IMR-90 (cell line): ENCODE measurements around the gene CACNA2D4. TPM values are rescaled to one million over a fixed set of nuclear protein-coding genes. Genes with fewer than 3 reads are reported as not detected.
A peak's percentile ranks its signal among the peaks of the same experiment; 100 is the strongest.

Experiments used
- ATAC-seq: fragments of 200-7000 bp; cut with Tn5 transposase; 2 replicates; pipeline ENCODE4 v1.9.1; 2020; ENCODE audit warnings: low read depth, mild to moderate bottlenecking, moderate library complexity
- BruUV-seq: library from RNA; stranded (reverse); fragments of 400-500 nt; replicated peaks from 2 replicates; lab custom pipeline; 2021; lab: Mats Ljungman, UMichigan
- CTCF ChIA-PET: fragments of 300-600 bp; formaldehyde crosslinking; extraction: SDS; loops from one replicate; lab custom pipeline; 2021; ENCODE audit warnings: antibody characterized with exemption; lab: Yijun Ruan, JAX
- POLR2A ChIA-PET: fragments of 300-600 bp; sonication (Branson Sonifier 250); formaldehyde crosslinking; loops from one replicate; lab custom pipeline; 2022; ENCODE audit warnings: antibody characterized with exemption; ENCODE audit not compliant: unreplicated experiment; lab: Charles Lee
- DNase-seq: peaks from one replicate; pipeline ENCODE4 v3.0.0; 2013
- H2AFZ ChIP-seq: replicated peaks from 2 replicates; pipeline ENCODE3; 2013; ENCODE audit warnings: low read length, mild to moderate bottlenecking; ENCODE audit not compliant: poor library complexity
- H2AK5ac ChIP-seq: 2 replicates; pipeline ENCODE4 v1.6.1; 2013; ENCODE audit warnings: low read depth, low read length, inconsistent platforms
- H2AK9ac ChIP-seq: replicated peaks from 2 replicates; pipeline ENCODE3; 2013; ENCODE audit warnings: mild to moderate bottlenecking, low read depth, low read length, moderate library complexity; ENCODE audit not compliant: poor library complexity
- H2BK120ac ChIP-seq: 2 replicates; pipeline ENCODE4 v1.6.1; 2013; ENCODE audit warnings: low read depth, low read length, inconsistent platforms
- H2BK15ac ChIP-seq: 3 replicates; pipeline ENCODE4 v1.6.1; 2013; ENCODE audit warnings: low read depth, low read length, inconsistent platforms
- H2BK20ac ChIP-seq: 2 replicates; pipeline ENCODE4 v1.6.1; 2013; ENCODE audit warnings: low read depth, mild to moderate bottlenecking, inconsistent platforms, low read length, moderate library complexity
- H2BK5ac ChIP-seq: 2 replicates; pipeline ENCODE4 v1.6.1; 2013; ENCODE audit warnings: mild to moderate bottlenecking, low read depth, low read length, inconsistent platforms; ENCODE audit not compliant: poor library complexity, severe bottlenecking
- H3K14ac ChIP-seq: replicated peaks from 2 replicates; pipeline ENCODE4 v1.6.1; 2013; ENCODE audit warnings: low read depth, low read length, inconsistent platforms
- H3K18ac ChIP-seq: 2 replicates; pipeline ENCODE4 v1.6.1; 2013; ENCODE audit warnings: low read depth, low read length, control low read depth
- H3K23ac ChIP-seq: 2 replicates; pipeline ENCODE4 v1.6.1; 2013; ENCODE audit warnings: low read depth, low read length, inconsistent platforms
- H3K27ac ChIP-seq: 2 replicates; pipeline ENCODE4 v1.5.1; 2013; ENCODE audit warnings: mild to moderate bottlenecking, control low read depth, low read length; ENCODE audit not compliant: insufficient read depth
- H3K27me3 ChIP-seq: 2 replicates; pipeline ENCODE4 v1.6.1; 2013; ENCODE audit warnings: low read length; ENCODE audit not compliant: control insufficient read depth, insufficient read depth
- H3K36me3 ChIP-seq: 2 replicates; pipeline ENCODE4 v1.6.1; 2013; ENCODE audit warnings: low read length, mixed read lengths; ENCODE audit not compliant: control insufficient read depth, insufficient read depth
- H3K4ac ChIP-seq: 2 replicates; pipeline ENCODE4 v1.6.1; 2013; ENCODE audit warnings: low read depth, low read length, inconsistent platforms
- H3K4me1 ChIP-seq: 2 replicates; pipeline ENCODE4 v1.6.1; 2013; ENCODE audit warnings: low read length, mixed read lengths; ENCODE audit not compliant: control insufficient read depth, insufficient read depth
- H3K4me2 ChIP-seq: 2 replicates; pipeline ENCODE4 v1.6.1; 2013; ENCODE audit warnings: low read depth, mild to moderate bottlenecking, control low read depth, low read length, moderate library complexity
- H3K4me3 ChIP-seq: 2 replicates; pipeline ENCODE4 v1.5.1; 2013; ENCODE audit warnings: low read depth, mild to moderate bottlenecking, control low read depth, low read length, moderate library complexity; ENCODE audit not compliant: insufficient read depth
- H3K56ac ChIP-seq: 2 replicates; pipeline ENCODE4 v1.6.1; 2013; ENCODE audit warnings: low read length, inconsistent platforms; ENCODE audit not compliant: insufficient read depth; ENCODE audit errors: extremely low read depth
- H3K79me1 ChIP-seq, 2 experiments: 2 replicates each; pipeline ENCODE4 v1.6.1; 2013; ENCODE audit warnings: low read length in 2 of 2, inconsistent platforms in 1 of 2, low read depth in 1 of 2
- H3K9ac ChIP-seq: 2 replicates; pipeline ENCODE4 v1.6.1; 2013; ENCODE audit warnings: low read depth, low read length, control low read depth
- H3K9me1 ChIP-seq: 2 replicates; pipeline ENCODE4 v1.6.1; 2013; ENCODE audit warnings: low read length, inconsistent platforms; ENCODE audit not compliant: insufficient read depth
- H3K9me3 ChIP-seq: 2 replicates; pipeline ENCODE4 v1.6.1; 2013; ENCODE audit warnings: low read length; ENCODE audit not compliant: control insufficient read depth, insufficient read depth
- H4K20me1 ChIP-seq: 2 replicates; pipeline ENCODE4 v1.6.1; 2013; ENCODE audit warnings: low read length, inconsistent platforms; ENCODE audit not compliant: insufficient read depth
- H4K5ac ChIP-seq: 2 replicates; pipeline ENCODE4 v1.6.1; 2013; ENCODE audit warnings: mild to moderate bottlenecking, low read depth, low read length, control low read depth
- H4K8ac ChIP-seq, 2 experiments: 2 replicates each; pipeline ENCODE4 v1.6.1; 2013; ENCODE audit warnings: low read depth in 2 of 2, low read length in 2 of 2, control low read depth in 1 of 2, inconsistent platforms in 1 of 2
- H4K91ac ChIP-seq: 2 replicates; pipeline ENCODE4 v1.6.1; 2013; ENCODE audit warnings: low read depth, low read length, inconsistent platforms; ENCODE audit not compliant: insufficient read depth
- CEBPB ChIP-seq: IDR thresholded peaks from 2 replicates; pipeline ENCODE4 v1.6.1; 2012; ENCODE audit warnings: low read depth, low read length, improper control_type of control experiment
- ELK1 ChIP-seq: fragments of 150-350 bp; IDR thresholded peaks from 2 replicates; pipeline ENCODE4 v1.6.1; 2016; ENCODE audit warnings: low read depth, mild to moderate bottlenecking, low read length, moderate library complexity, borderline replicate concordance
- FOS ChIP-seq: fragments of 150-350 bp; IDR thresholded peaks from 2 replicates; pipeline ENCODE4 v1.6.1; 2016; ENCODE audit warnings: low read depth, low read length
- MAFK ChIP-seq: IDR thresholded peaks from 2 replicates; pipeline ENCODE4 v1.6.1; 2012; ENCODE audit warnings: low read depth, low read length, improper control_type of control experiment
- MXI1 ChIP-seq: IDR thresholded peaks from 2 replicates; pipeline ENCODE4 v1.6.1; 2012; ENCODE audit warnings: low read depth, mild to moderate bottlenecking, low read length, moderate library complexity, borderline replicate concordance
- NFE2L2 ChIP-seq: fragments of 150-350 bp; IDR thresholded peaks from 2 replicates; pipeline ENCODE4 v1.6.1; 2016; ENCODE audit warnings: low read depth, mild to moderate bottlenecking, low read length
- POLR2A ChIP-seq: IDR thresholded peaks from 2 replicates; pipeline ENCODE4 v1.6.1; 2012; ENCODE audit warnings: mild to moderate bottlenecking, low read depth, low read length
- RAD21 ChIP-seq: IDR thresholded peaks from 2 replicates; pipeline ENCODE4 v1.6.1; 2012; ENCODE audit warnings: low read length, improper control_type of control experiment
- SMC3 ChIP-seq: fragments of 150-350 bp; IDR thresholded peaks from 2 replicates; pipeline ENCODE4 v1.6.1; 2016; ENCODE audit warnings: low read depth, mild to moderate bottlenecking, antibody characterized with exemption, low read length, moderate library complexity
- USF2 ChIP-seq: fragments of 150-350 bp; IDR thresholded peaks from 2 replicates; pipeline ENCODE4 v1.6.1; 2017; ENCODE audit warnings: mild to moderate bottlenecking, antibody characterized with exemption, low read length, low read depth
- WGBS, 2 experiments: methylation state at CpG; one replicate each; pipeline versions ENCODE4 v1.1.5 to v1.1.7; 2013; ENCODE audit warnings: missing lambda C conversion rate in 2 of 2; ENCODE audit not compliant: insufficient read length in 1 of 2; ENCODE audit errors: extremely low coverage in 2 of 2; 5-methylcytosine and 5-hydroxymethylcytosine counted together
- dilution Hi-C: fragments of 300-500 bp; cut with HindIII; formaldehyde crosslinking; loops from one replicate; pipeline ENCODE4 v1.14.3; 2018; ENCODE audit warnings: low sequenced_read_pairs; ENCODE audit not compliant: unreplicated experiment
- in situ Hi-C: fragments of 300-500 bp; cut with MboI; formaldehyde crosslinking; loops from 3 replicates; pipeline ENCODE4 v1.14.3; 2019; ENCODE audit warnings: low sequenced_read_pairs, inconsistent platforms, mixed read lengths
- intact Hi-C: fragments of 100-400 bp; cut with micrococcal nuclease; formaldehyde crosslinking; loops from 2 replicates; pipeline ENCODE4 v1.10.0; 2022
- polyA plus RNA-seq, 3 experiments: library from polyadenylated mRNA; depleted of rRNA; stranded (reverse); fragments of >200 nt; gene quantifications; 2 replicates each; pipeline ENCODE4 v1.2.3, GENCODE V29; 2012; ENCODE audit warnings: low replicate concordance in 1 of 3
- total RNA-seq: library from RNA; depleted of rRNA; stranded (reverse); fragments of >200 nt; gene quantifications from 2 replicates; pipeline ENCODE4 v1.2.3, GENCODE V29; 2012

The CACNA2D4 gene
- total and polyA plus RNA-seq, 2 of the 4 experiments (the other 2 are of a cell fraction): 0.18 to 0.22 TPM

GRCh38 chr12:1810931-1811280, 107.5 kb downstream of the CACNA2D4 start:
- Histone ChIP-seq H3K9me1 (peaks cover 7% of the 10 kb centered on the region; the same call in 1 of the 2 replicates), H3K4me1 (no peaks in the 10 kb centered on the region; the same call in 1 of the 2 replicates), H3K9me3 (no peaks in the 10 kb centered on the region), H2BK120ac (no peak overlapping the region), H3K9ac (no peak overlapping the region), H2BK20ac (no peak overlapping the region), H3K14ac (no peak overlapping the region), H3K27me3 (peaks cover 16% of the 10 kb centered on the region), H4K91ac (no peak overlapping the region), H3K36me3 (no peaks in the 10 kb centered on the region), H3K79me1 (no peaks in the 10 kb centered on the region), H4K20me1 (no peaks in the 10 kb centered on the region), H3K4ac (no peak overlapping the region), H3K18ac (no peak overlapping the region), H2AK9ac (no peak overlapping the region), H2BK15ac (no peak overlapping the region), H2AFZ (peak overlapping the region; percentile 89), H4K8ac (no peak overlapping the region), H2AK5ac (no peak overlapping the region), H4K5ac (no peak overlapping the region), H3K23ac (no peak overlapping the region), H3K27ac (no peak overlapping the region), H3K4me2 (no peak overlapping the region), H3K56ac (no peak overlapping the region), H2BK5ac (no peak overlapping the region), H3K4me3 (no peak overlapping the region)
- in situ Hi-C loops (loop anchor here (25.0 kb wide), 1 partner anchor 476 kb away; no protein-coding TSS in a partner anchor), dilution Hi-C loops (no loop called here), intact Hi-C loops (no loop called here)
- ATAC-seq (no peak), DNase-seq (no peak)
- BruUV-seq: no TSS peak
- POLR2A ChIA-PET: no interaction called here
- CTCF ChIA-PET: no interaction called here
- TF ChIP-seq FOS (no peak), MAFK (no peak), POLR2A (no peak), CEBPB (no peak), RAD21 (no peak), USF2 (no peak), MXI1 (no peak), NFE2L2 (no peak), ELK1 (no peak), SMC3 (no peak)
- WGBS, 2 experiments: 88% methylated on average over 2 of the region's 10 CpGs; no CpG with 5 or more reads in 1 of the 2 experiments
